AG08395 (cell line): ENCODE results near the gene GTPBP10.

Source experiments
- DNase-seq: peaks from one replicate; pipeline ENCODE4 v3.0.0; 2012; ENCODE audit warnings: mixed read lengths, low spot score

GTPBP10 gene

GRCh38 chr7:90383422-90383821 is 36.9 kb downstream of the GTPBP10 start:
- DNase-seq, result peak; percentile 10

GRCh38 chr7:90383861-90384260 is 37.3 kb downstream of the GTPBP10 start:
- peak; percentile 13 for DNase-seq

GRCh38 chr7:90384433-90384832 is 37.9 kb downstream of the GTPBP10 start:
- DNase-seq, result peak; percentile 7

GRCh38 chr7:90387470-90388240 is 41.1 kb downstream of the GTPBP10 start:
- peak; percentile 15 for DNase-seq

GRCh38 chr7:90390926-90391325 is 44.4 kb downstream of the GTPBP10 start:
- no peak for DNase-seq

GRCh38 chr7:90391488-90391887 is 45.0 kb downstream of the GTPBP10 start:
- DNase-seq, result no peak

- no peak for DNase-seq
Measured at GRCh38 chr7:90396420-90396819, 49.9 kb downstream of the GTPBP10 start.

- DNase-seq, result no peak
Measured at GRCh38 chr7:90401989-90402388, 55.5 kb downstream of the GTPBP10 start.

GRCh38 chr7:90402785-90403173 is 56.3 kb downstream of the GTPBP10 start:
- DNase-seq, result no peak

GRCh38 chr7:90403174-90404113 is 56.9 kb downstream of the GTPBP10 start, which contains the start of gene CLDN12:
TSS of gene CLDN12 (plus strand) at chr7:90403461. CDS start at chr7:90412677, 9,216 bp downstream.
- DNase-seq, result peak; percentile 96

- no peak for DNase-seq
Measured at GRCh38 chr7:90404777-90405176, 58.3 kb downstream of the GTPBP10 start.

- DNase-seq, result no peak
Measured at GRCh38 chr7:90407484-90407821, 60.9 kb downstream of the GTPBP10 start.

GRCh38 chr7:90408142-90408541 is 61.6 kb downstream of the GTPBP10 start:
- DNase-seq, result no peak

- DNase-seq, result no peak
Measured at GRCh38 chr7:90409667-90410066, 63.2 kb downstream of the GTPBP10 start.

- DNase-seq, result no peak
Measured at GRCh38 chr7:90411510-90411909, 65.0 kb downstream of the GTPBP10 start.

- DNase-seq, result no peak
Measured at GRCh38 chr7:90412458-90413184, 66.1 kb downstream of the GTPBP10 start.

- DNase-seq, result no peak
Measured at GRCh38 chr7:90413185-90413528, 66.6 kb downstream of the GTPBP10 start.

- DNase-seq, result no peak
Measured at GRCh38 chr7:90421651-90422050, 75.1 kb downstream of the GTPBP10 start.

- DNase-seq, result no peak
Measured at GRCh38 chr7:90424720-90425119, 78.2 kb downstream of the GTPBP10 start.

GRCh38 chr7:90425376-90425775 is 78.9 kb downstream of the GTPBP10 start:
- no peak for DNase-seq

- no peak for DNase-seq
Measured at GRCh38 chr7:90430614-90431460, 84.3 kb downstream of the GTPBP10 start.

GRCh38 chr7:90432752-90433151 is 86.2 kb downstream of the GTPBP10 start:
- DNase-seq, result no peak
